Measurements from ENCODE around the gene PTPRK.

GRCh38 chr6:128365520-128366160 lies 154.8 kb downstream of the PTPRK start:
- TF ChIP-seq SP1 (IDR thresholded peaks at IDR 0.05) (no peak), CTBP1 (IDR thresholded peaks at IDR 0.05; ENCODE audit: borderline replicate concordance) (no peak), BHLHE40 (IDR thresholded peaks at IDR 0.05; ENCODE audit: borderline replicate concordance) (no peak), FOXM1 (IDR thresholded peaks at IDR 0.05; ENCODE audit: borderline replicate concordance) (no peak), ELF4 (IDR thresholded peaks at IDR 0.05) (no peak), TARDBP (IDR thresholded peaks at IDR 0.05) (no peak)

Measured in HEK293T (cell line).